ENCODE measurements around the gene OLFM1. TPM values are rescaled to one million over a fixed set of nuclear protein-coding genes. Genes with fewer than 3 reads are reported as not detected.
"Not testable (repeated sequence)": the region's sequence is repeated elsewhere in the genome, so short reads cannot be mapped to it uniquely, and the experiment has no call there.

The OLFM1 gene
- total RNA-seq, 3 donors from 2014 or later: 17.4 to 25.2 (median 22.1) TPM

DNA sequence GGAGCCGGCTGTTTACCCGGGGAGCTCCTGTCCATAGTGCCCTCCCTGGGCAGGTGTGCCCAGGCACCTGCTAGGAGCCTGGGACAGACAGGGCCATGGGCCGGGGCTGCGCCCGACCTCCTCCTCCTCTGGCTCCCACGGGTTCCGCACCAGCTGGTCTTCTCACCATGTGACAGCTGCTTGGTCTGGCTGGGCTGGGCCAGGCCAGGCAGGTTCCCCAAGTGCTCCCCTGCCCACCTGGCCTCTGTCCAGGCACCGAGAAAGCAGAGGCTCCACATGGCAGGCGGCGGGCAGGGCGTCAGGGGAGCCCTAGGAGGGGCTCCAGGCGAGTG is 60.0 kb downstream of the OLFM1 start:
- intact Hi-C loops (cut with DNase I; ENCODE audit: low total_unique reads): no loop called here
- H3K27ac ChIP-seq: no peak overlapping the region
- TF ChIP-seq POLR2A (IDR thresholded peaks at IDR 0.05) (no peak), POLR2AphosphoS5 (IDR thresholded peaks at IDR 0.05) (no peak)
- TF ChIP-seq, protein P1, sequence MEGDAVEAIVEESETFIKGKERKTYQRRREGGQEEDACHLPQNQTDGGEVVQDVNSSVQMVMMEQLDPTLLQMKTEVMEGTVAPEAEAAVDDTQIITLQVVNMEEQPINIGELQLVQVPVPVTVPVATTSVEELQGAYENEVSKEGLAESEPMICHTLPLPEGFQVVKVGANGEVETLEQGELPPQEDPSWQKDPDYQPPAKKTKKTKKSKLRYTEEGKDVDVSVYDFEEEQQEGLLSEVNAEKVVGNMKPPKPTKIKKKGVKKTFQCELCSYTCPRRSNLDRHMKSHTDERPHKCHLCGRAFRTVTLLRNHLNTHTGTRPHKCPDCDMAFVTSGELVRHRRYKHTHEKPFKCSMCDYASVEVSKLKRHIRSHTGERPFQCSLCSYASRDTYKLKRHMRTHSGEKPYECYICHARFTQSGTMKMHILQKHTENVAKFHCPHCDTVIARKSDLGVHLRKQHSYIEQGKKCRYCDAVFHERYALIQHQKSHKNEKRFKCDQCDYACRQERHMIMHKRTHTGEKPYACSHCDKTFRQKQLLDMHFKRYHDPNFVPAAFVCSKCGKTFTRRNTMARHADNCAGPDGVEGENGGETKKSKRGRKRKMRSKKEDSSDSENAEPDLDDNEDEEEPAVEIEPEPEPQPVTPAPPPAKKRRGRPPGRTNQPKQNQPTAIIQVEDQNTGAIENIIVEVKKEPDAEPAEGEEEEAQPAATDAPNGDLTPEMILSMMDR (IDR thresholded peaks at IDR 0.05): no peak
- no peaks in the 10 kb centered on the region for H3K4me1 ChIP-seq
- no peak overlapping the region for H3K4me3 ChIP-seq
- no peaks in the 10 kb centered on the region for H3K36me3 ChIP-seq
- DNase-seq (ENCODE audit: low spot score in 2 of 2): no peak
- peaks cover 0 to 72% of the 10 kb centered on the region in 2 donors for H3K27me3 ChIP-seq
- H3K9me3 ChIP-seq: peaks cover 8 to 13% of the 10 kb centered on the region in 2 donors

DNA sequence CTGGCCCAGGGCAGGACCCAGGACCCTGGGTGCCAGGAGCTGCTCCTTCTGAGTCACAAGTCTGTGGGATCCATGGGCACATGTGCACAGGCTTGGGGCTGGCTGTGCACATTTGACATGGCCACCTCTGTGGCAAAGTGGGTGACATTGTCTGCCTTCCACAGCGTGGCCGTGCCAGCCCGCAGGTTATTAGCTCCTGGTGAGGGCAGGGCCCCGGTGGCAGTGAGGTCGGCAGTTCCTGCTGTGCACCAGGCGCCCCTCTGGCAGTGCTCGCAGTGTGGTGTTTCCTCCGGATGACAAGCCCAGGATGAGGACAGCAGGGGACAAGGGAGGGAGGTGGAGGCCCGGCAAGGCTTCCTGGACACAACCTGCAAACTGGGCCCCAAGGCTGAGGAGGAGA is 60.5 kb downstream of the OLFM1 start:
- no peak for DNase-seq (ENCODE audit: low spot score in 2 of 2)
- Histone ChIP-seq H3K27me3 (peaks cover 0 to 72% of the 10 kb centered on the region in 2 donors), H3K36me3 (no peaks in the 10 kb centered on the region), H3K27ac (no peak overlapping the region), H3K4me1 (no peaks in the 10 kb centered on the region), H3K4me3 (no peak overlapping the region), H3K9me3 (peaks cover 8 to 13% of the 10 kb centered on the region in 2 donors)
- intact Hi-C loops (cut with DNase I; ENCODE audit: low total_unique reads): no loop called here
- TF ChIP-seq POLR2AphosphoS5 (IDR thresholded peaks at IDR 0.05): no peak
- TF ChIP-seq, protein P1 (IDR thresholded peaks at IDR 0.05): no peak
- no peak for TF ChIP-seq POLR2A (IDR thresholded peaks at IDR 0.05)

DNA sequence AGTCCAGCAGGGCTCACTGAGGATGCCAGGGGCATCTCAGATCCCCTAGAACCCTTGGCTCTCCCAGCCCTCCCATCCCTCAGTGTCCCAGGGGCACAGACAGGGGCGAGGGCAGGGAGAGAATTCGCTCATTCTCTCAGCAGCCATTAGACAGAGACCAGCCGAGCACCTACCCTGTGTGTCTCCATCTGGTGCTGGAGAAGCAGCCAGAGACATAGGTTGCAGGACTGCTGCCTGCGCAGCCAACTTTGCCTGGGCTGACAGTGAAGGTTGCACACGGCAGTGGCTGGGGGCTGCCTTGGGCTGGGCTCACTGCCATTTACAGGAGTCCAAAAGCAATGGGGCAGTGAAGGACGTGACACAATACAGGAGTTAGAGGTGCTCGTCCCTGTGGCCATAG is 60.9 kb downstream of the OLFM1 start:
- Histone ChIP-seq H3K9me3 (peaks cover 8 to 13% of the 10 kb centered on the region in 2 donors), H3K4me1 (no peaks in the 10 kb centered on the region), H3K27ac (no peak overlapping the region), H3K4me3 (no peak overlapping the region), H3K27me3 (peaks cover 0 to 74% of the 10 kb centered on the region in 2 donors), H3K36me3 (no peaks in the 10 kb centered on the region)
- DNase-seq (ENCODE audit: low spot score in 2 of 2): no peak
- TF ChIP-seq, protein P1 (IDR thresholded peaks at IDR 0.05): no peak
- TF ChIP-seq POLR2A (IDR thresholded peaks at IDR 0.05) (no peak), POLR2AphosphoS5 (IDR thresholded peaks at IDR 0.05) (no peak)
- intact Hi-C loops (cut with DNase I; ENCODE audit: low total_unique reads): no loop called here

DNA sequence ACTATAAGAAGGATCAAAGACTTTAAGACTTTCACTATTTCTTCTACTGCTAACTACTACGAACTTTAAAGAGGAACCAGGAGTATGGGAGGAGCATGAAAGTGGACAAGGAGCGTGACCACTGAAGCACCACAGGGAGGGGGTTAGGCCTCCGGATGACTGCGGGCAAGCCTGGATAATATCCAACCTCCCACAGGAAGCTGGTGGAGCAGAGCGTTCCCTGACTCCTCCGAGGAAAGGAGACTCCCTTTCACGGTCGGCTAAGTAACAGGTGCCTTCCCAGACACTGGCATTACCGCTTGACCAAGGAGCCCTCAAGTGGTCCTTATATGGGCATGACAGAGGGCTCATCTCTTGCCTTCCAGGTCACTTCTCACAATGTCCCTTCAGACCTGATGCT is 62.4 kb downstream of the OLFM1 start:
- H3K27ac ChIP-seq; intact Hi-C loops (cut with DNase I; ENCODE audit: low total_unique reads); H3K4me1 ChIP-seq; DNase-seq (ENCODE audit: low spot score in 2 of 2); H3K36me3 ChIP-seq; H3K4me3 ChIP-seq: not testable (repeated sequence)
- Histone ChIP-seq H3K27me3 (peaks cover 0 to 78% of the 10 kb centered on the region in 2 donors), H3K9me3 (peaks cover 8 to 13% of the 10 kb centered on the region in 2 donors)

DNA sequence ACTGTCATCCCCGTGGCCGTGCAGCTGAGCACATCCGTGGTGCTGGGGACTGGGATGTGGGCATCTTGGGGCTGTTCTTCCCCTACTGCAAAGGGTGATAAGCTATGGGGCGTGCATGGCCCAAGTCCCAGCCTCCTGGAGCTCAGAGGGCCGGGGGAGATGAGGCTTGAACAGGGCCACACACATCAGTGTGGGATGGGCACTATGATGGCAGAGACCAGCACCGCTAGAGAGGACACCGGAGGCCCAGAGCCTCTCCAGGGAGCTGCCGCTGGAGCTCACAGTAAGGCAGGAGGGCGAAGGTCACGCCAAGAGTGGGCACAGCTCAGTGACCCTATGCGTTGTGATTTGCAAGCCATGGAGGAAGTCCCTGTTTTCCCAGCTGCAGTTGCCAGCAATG is 63.5 kb downstream of the OLFM1 start:
- intact Hi-C loops (cut with DNase I; ENCODE audit: low total_unique reads): no loop called here
- Histone ChIP-seq H3K27me3 (peaks cover 0 to 80% of the 10 kb centered on the region in 2 donors), H3K9me3 (peaks cover 8 to 13% of the 10 kb centered on the region in 2 donors), H3K27ac (no peak overlapping the region), H3K4me3 (no peak overlapping the region), H3K4me1 (no peaks in the 10 kb centered on the region), H3K36me3 (no peaks in the 10 kb centered on the region)
- no peak for TF ChIP-seq POLR2A (IDR thresholded peaks at IDR 0.05)
- TF ChIP-seq, protein P1 (IDR thresholded peaks at IDR 0.05): no peak
- DNase-seq (ENCODE audit: low spot score in 2 of 2): no peak

All from breast epithelium (tissue), 4 donors.